SU-DHL-6 (cell line): ENCODE results near the gene IPO8.

Experiments
- H2AFZ ChIP-seq: fragments of 200-600 bp; sonication (generic); 2 replicates; pipeline ENCODE4 v1.6.1; 2014; ENCODE audit warnings: low read depth, mild to moderate bottlenecking, moderate library complexity, mixed read lengths, antibody characterized with exemption, low read length; ENCODE audit not compliant: severe bottlenecking
- H3F3A ChIP-seq: fragments of 200-600 bp; shearing (Covaris generic); 2 replicates; pipeline ENCODE4 v1.6.0; 2016; ENCODE audit warnings: antibody characterized with exemption, mild to moderate bottlenecking; ENCODE audit not compliant: insufficient read depth
- H3K27ac ChIP-seq: fragments of 200-600 bp; sonication (generic); 2 replicates; pipeline ENCODE4 v1.5.1; 2016; ENCODE audit warnings: low read depth, mild to moderate bottlenecking, low read length, moderate library complexity, mixed read lengths
- H3K27me3 ChIP-seq: fragments of 200-600 bp; sonication (generic), shearing (Covaris generic); 2 replicates; pipeline ENCODE4 v1.6.0; 2014; ENCODE audit warnings: mild to moderate bottlenecking, low read length
- H3K36me3 ChIP-seq: fragments of 200-600 bp; sonication (generic); 2 replicates; pipeline ENCODE4 v1.6.1; 2014; ENCODE audit warnings: mild to moderate bottlenecking, low read length, mixed read lengths
- H3K4me2 ChIP-seq: fragments of 300-600, 200-600 bp; shearing (Covaris generic), sonication (generic); 2 replicates; pipeline ENCODE4 v1.6.0; 2014; ENCODE audit warnings: low read length, low read depth, mild to moderate bottlenecking; ENCODE audit not compliant: poor library complexity, severe bottlenecking
- H3K4me3 ChIP-seq: fragments of 200-600 bp; sonication (generic); 2 replicates; pipeline ENCODE4 v1.5.1; 2014; ENCODE audit warnings: antibody characterized with exemption, low read length, mild to moderate bottlenecking, mixed read lengths; ENCODE audit not compliant: insufficient read depth, poor library complexity, severe bottlenecking
- H3K79me2 ChIP-seq: fragments of 200-600 bp; sonication (generic); 2 replicates; pipeline ENCODE4 v1.6.1; 2014; ENCODE audit warnings: mild to moderate bottlenecking, low read length, moderate library complexity; ENCODE audit not compliant: insufficient read depth
- H3K9ac ChIP-seq: fragments of 200-600 bp; sonication (generic); 2 replicates; pipeline ENCODE4 v1.7.0; 2014; ENCODE audit warnings: mild to moderate bottlenecking, low read length
- H3K9me2 ChIP-seq: fragments of 200-600 bp; sonication (generic); replicated peaks from 2 replicates; pipeline ENCODE4 v1.6.1; 2014; ENCODE audit warnings: low read length; ENCODE audit not compliant: insufficient read depth
- H3K9me3 ChIP-seq: fragments of 200-600 bp; sonication (generic); 2 replicates; pipeline ENCODE4 v1.6.1; 2014; ENCODE audit warnings: low read length, mixed read lengths; ENCODE audit not compliant: insufficient read depth
- H4K20me1 ChIP-seq: fragments of 200-600 bp; sonication (generic); 2 replicates; pipeline ENCODE4 v1.6.1; 2014; ENCODE audit warnings: low read depth, mild to moderate bottlenecking, antibody characterized with exemption, low read length, moderate library complexity, mixed read lengths
- EZH2phosphoT487 ChIP-seq: fragments of 200-600 bp; sonication (generic), shearing (Covaris generic); conservative IDR thresholded peaks from 2 replicates; pipeline ENCODE4 v1.6.1; 2018; ENCODE audit warnings: mild to moderate bottlenecking, antibody characterized with exemption, low read length, moderate library complexity, mixed read lengths
- TF ChIP-seq, protein P1 (sequence below): fragments of 200-600 bp; sonication (generic); IDR thresholded peaks from one replicate; pipeline ENCODE4 v1.5.1; 2017; ENCODE audit warnings: antibody characterized with exemption, mild to moderate bottlenecking, low read length, moderate library complexity; ENCODE audit not compliant: insufficient read depth, poor library complexity, severe bottlenecking

The IPO8 gene

GRCh38 chr12:30729547-30729946 lies 33.9 kb upstream of the IPO8 start:
- no peaks in the 10 kb centered on the region for H3K36me3 ChIP-seq

GRCh38 chr12:30726647-30727046 lies 31.0 kb upstream of the IPO8 start:
- H3K4me3 ChIP-seq: no peak overlapping the region
- H3K9me2 ChIP-seq: no peaks in the 10 kb centered on the region
- no peaks in the 10 kb centered on the region for H3K79me2 ChIP-seq
- no peak overlapping the region for H2AFZ ChIP-seq
- H3K4me2 ChIP-seq: no peak overlapping the region
- H3F3A ChIP-seq: no peaks in the 10 kb centered on the region
- H4K20me1 ChIP-seq: no peaks in the 10 kb centered on the region
- H3K27ac ChIP-seq: no peak overlapping the region
- H3K9ac ChIP-seq: no peak overlapping the region
- H3K27me3 ChIP-seq: no peaks in the 10 kb centered on the region
- H3K9me3 ChIP-seq: no peaks in the 10 kb centered on the region
- no peaks in the 10 kb centered on the region for H3K36me3 ChIP-seq
- TF ChIP-seq EZH2phosphoT487: no peak
- TF ChIP-seq, protein P1, sequence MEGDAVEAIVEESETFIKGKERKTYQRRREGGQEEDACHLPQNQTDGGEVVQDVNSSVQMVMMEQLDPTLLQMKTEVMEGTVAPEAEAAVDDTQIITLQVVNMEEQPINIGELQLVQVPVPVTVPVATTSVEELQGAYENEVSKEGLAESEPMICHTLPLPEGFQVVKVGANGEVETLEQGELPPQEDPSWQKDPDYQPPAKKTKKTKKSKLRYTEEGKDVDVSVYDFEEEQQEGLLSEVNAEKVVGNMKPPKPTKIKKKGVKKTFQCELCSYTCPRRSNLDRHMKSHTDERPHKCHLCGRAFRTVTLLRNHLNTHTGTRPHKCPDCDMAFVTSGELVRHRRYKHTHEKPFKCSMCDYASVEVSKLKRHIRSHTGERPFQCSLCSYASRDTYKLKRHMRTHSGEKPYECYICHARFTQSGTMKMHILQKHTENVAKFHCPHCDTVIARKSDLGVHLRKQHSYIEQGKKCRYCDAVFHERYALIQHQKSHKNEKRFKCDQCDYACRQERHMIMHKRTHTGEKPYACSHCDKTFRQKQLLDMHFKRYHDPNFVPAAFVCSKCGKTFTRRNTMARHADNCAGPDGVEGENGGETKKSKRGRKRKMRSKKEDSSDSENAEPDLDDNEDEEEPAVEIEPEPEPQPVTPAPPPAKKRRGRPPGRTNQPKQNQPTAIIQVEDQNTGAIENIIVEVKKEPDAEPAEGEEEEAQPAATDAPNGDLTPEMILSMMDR: no peak

More at GRCh38 chr12:30729547-30729946, 33.9 kb upstream of the IPO8 start:
- Histone ChIP-seq H3K27ac (no peak overlapping the region), H3K27me3 (no peaks in the 10 kb centered on the region), H3F3A (no peaks in the 10 kb centered on the region), H3K4me2 (no peak overlapping the region), H3K79me2 (no peaks in the 10 kb centered on the region), H3K9ac (no peak overlapping the region), H3K9me2 (no peaks in the 10 kb centered on the region), H3K4me3 (no peak overlapping the region), H3K9me3 (no peaks in the 10 kb centered on the region), H4K20me1 (no peaks in the 10 kb centered on the region), H2AFZ (no peak overlapping the region)
- TF ChIP-seq EZH2phosphoT487: no peak
- TF ChIP-seq, protein P1: no peak

DNA sequence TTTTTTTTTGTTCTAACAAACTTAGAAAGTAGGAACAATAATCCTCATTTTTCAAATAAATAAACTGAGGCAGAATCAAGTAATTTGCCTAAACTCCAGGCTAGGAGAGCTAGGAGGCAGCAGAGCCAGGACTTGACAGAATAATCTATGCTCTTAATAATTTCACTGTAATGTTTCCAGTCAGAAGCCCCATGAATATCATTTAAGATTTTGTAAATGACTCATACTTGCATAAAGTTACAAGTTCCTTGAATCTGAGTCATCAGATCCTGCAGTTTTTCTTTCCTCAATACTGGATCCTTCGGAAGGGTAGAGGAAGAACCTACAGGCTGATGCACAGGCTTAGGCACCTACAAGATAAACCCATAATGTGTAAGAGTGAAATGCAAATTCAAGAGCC lies 30.1 kb upstream of the IPO8 start:
- H4K20me1 ChIP-seq: no peaks in the 10 kb centered on the region
- H2AFZ ChIP-seq: no peak overlapping the region
- no peak overlapping the region for H3K27ac ChIP-seq
- no peaks in the 10 kb centered on the region for H3K27me3 ChIP-seq
- no peak for TF ChIP-seq EZH2phosphoT487
- TF ChIP-seq, protein P1: no peak
- H3F3A ChIP-seq: no peaks in the 10 kb centered on the region
- H3K79me2 ChIP-seq: no peaks in the 10 kb centered on the region
- no peaks in the 10 kb centered on the region for H3K36me3 ChIP-seq
- H3K9me2 ChIP-seq: no peaks in the 10 kb centered on the region
- no peaks in the 10 kb centered on the region for H3K9me3 ChIP-seq
- H3K4me2 ChIP-seq: no peak overlapping the region
- H3K4me3 ChIP-seq: no peak overlapping the region
- H3K9ac ChIP-seq: no peak overlapping the region

DNA sequence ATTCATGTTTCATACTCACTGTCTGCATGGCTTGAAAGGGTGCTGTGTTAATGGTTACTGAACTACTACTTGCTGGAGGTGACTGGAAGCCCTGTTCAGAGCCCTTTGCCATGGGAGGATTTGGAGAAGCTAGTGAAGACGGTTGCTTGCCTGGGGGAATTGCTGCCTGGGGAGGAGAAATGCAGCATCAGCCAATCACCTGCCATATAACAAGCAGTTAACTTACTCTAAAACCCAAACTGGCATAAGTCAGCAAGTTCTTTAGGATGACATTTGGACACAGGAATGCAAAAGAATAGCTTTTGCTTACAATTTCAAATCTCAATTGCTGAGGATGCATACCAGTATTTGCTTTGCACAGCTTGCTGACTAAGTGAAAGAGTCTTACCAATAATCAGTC lies 23.4 kb upstream of the IPO8 start:
- Histone ChIP-seq H3K4me3 (no peak overlapping the region), H3K79me2 (no peaks in the 10 kb centered on the region), H3K36me3 (no peaks in the 10 kb centered on the region), H3K9me2 (no peaks in the 10 kb centered on the region), H3K4me2 (no peak overlapping the region), H3K27ac (no peak overlapping the region), H4K20me1 (no peaks in the 10 kb centered on the region), H3K27me3 (no peaks in the 10 kb centered on the region), H2AFZ (no peak overlapping the region), H3K9me3 (no peaks in the 10 kb centered on the region), H3F3A (no peaks in the 10 kb centered on the region), H3K9ac (no peak overlapping the region)
- TF ChIP-seq EZH2phosphoT487: no peak
- TF ChIP-seq, protein P1: no peak
